ENCODE results near the gene RAB12.
A peak's percentile ranks its signal among the peaks of the same experiment; 100 is the strongest.

Gene RAB12

DNA sequence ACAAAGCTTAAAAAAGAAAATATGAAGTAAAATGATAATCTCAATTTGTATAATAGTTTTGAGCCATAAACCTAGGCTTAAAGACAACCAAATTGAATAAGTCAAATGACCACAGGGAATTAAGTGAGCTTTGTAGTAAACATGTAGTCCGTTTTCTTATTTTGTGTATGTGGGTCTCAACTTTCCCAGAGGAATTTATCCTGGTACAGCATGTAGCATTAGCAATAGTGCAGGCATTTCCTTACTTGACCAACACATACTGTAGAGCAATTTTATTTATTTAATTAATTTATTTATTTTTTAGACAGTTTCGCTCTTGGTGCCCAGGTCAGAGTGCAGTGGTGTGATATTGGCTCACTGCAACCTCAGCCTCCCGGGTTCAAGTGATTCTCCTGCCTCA lies 58.6 kb downstream of the RAB12 start:
- TF ChIP-seq, protein P1, sequence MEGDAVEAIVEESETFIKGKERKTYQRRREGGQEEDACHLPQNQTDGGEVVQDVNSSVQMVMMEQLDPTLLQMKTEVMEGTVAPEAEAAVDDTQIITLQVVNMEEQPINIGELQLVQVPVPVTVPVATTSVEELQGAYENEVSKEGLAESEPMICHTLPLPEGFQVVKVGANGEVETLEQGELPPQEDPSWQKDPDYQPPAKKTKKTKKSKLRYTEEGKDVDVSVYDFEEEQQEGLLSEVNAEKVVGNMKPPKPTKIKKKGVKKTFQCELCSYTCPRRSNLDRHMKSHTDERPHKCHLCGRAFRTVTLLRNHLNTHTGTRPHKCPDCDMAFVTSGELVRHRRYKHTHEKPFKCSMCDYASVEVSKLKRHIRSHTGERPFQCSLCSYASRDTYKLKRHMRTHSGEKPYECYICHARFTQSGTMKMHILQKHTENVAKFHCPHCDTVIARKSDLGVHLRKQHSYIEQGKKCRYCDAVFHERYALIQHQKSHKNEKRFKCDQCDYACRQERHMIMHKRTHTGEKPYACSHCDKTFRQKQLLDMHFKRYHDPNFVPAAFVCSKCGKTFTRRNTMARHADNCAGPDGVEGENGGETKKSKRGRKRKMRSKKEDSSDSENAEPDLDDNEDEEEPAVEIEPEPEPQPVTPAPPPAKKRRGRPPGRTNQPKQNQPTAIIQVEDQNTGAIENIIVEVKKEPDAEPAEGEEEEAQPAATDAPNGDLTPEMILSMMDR (conservative IDR thresholded peaks at IDR 0.05; ENCODE audit: control insufficient read depth, insufficient read depth, low read depth, low read length) = no peak
- peak; percentile 46 for DNase-seq (ENCODE audit: low read depth)

DNA sequence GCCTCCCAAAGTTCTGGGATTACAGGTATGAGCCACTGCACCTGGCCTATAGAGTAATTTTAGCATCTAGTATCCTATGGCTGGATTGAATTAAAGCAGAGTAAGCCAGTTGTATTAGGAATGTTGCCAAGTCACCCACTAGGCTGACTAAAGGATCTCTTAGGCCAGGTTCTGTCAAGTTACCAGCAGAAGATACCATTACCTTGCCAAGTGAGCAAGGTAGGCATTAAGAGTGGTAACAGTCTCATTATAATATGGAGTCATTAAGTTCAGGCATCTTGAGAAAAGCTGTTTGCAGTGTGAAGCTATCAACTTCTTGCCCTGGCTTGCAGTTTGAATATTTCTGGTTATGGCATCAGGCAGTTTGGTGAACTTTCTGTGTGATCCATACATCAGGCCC lies 59.1 kb downstream of the RAB12 start:
- no peak for DNase-seq (ENCODE audit: low read depth)
- TF ChIP-seq, protein P1 (conservative IDR thresholded peaks at IDR 0.05; ENCODE audit: control insufficient read depth, insufficient read depth, low read depth, low read length) = no peak
- H3K4me3 ChIP-seq (ENCODE audit: control insufficient read depth, low read depth, low read length) = no peak overlapping the region

More for the DNA sequence above, 58.6 kb downstream of the RAB12 start:
- H3K4me3 ChIP-seq (ENCODE audit: control insufficient read depth, low read depth, low read length) = no peak overlapping the region

DNA sequence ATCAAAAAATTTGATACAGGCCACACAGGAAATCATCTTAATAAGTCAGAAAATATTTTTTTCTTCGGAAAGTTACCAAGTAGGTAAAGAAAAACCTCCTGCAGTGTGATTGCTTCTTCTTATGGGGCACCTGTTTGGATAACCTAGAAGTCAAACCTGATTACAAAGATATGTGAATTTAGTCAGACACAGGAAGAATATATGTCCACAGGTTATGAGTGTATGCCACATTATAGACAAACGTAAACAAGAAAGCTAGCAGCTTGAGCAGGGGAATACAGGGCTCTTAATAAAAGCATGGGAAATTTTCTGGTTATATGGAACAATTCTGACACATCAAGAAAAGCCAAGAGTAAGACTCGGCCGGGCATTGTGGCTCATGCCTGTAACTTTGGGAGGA lies 60.3 kb downstream of the RAB12 start:
- TF ChIP-seq, protein P1 (conservative IDR thresholded peaks at IDR 0.05; ENCODE audit: control insufficient read depth, insufficient read depth, low read depth, low read length) = no peak
- no peak for DNase-seq (ENCODE audit: low read depth)
- H3K4me3 ChIP-seq (ENCODE audit: control insufficient read depth, low read depth, low read length) = no peak overlapping the region

DNA sequence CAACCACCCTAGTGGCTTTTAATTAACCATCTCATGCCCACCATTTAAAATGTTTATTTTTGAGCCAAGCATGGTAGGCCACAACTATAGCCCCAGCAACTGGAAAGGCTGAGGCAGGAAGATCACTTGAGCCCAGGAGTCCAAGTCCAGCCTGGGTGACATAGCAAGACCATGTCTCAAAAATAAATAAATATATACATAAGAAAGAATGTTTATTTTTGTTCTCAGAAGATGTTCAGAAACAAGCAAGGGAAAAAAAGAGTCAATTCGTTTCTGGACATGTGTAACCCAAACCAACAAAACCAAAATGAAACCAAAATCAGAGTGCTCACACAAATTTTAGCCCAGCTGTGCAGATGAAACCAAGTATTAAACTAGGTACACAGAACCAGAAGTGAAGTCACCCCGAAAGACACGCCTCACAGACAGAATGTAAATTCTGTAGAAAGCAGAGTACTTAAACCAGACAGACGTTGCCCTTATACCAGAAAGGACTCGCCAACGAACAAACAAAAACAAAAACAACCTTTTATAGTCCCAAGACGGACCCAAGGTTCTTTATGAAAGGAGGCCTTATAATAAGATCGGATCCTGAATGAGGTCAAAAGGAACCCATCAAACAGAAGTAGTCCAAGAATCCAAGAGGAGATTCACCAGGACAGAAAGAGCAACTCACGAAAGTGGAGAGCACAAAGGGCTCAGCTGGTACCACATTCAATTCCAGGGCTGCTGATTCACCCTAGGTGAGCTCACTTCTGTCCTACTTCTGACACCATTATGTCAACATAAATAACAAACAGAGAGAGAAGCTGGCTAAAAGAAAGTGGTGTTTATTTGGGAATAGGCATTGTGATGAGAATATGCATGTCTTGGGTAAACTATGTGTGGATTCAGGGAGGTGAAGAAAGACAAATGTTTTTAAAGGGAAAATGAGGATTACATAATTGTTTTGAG lies 64.3 kb downstream of the RAB12 start:
- DNase-seq (ENCODE audit: low read depth) = no peak
- H3K4me3 ChIP-seq (ENCODE audit: control insufficient read depth, low read depth, low read length) = no peak overlapping the region
- TF ChIP-seq, protein P1 (conservative IDR thresholded peaks at IDR 0.05; ENCODE audit: control insufficient read depth, insufficient read depth, low read depth, low read length) = no peak

DNA sequence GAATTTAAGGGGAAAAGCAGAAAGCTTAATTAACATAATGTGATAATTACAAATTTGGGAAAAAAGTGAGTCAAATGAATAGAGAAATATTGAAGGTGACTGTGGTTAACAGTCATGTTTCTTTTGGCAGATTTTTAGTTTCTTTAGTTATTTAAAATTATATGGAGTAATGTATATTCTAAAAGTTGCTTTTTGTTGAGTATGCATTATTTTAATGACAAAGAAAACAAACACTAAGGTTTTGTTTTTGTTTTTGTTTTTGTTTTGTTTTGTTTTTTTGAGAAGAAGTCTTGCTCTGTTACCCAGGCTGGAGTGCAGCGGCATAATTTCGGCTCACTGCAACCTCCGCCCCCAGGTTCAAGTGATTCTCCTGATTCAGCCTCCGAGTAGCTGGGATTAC lies 65.8 kb downstream of the RAB12 start:
- TF ChIP-seq, protein P1 (conservative IDR thresholded peaks at IDR 0.05; ENCODE audit: control insufficient read depth, insufficient read depth, low read depth, low read length) = no peak
- DNase-seq (ENCODE audit: low read depth) = no peak
- H3K4me3 ChIP-seq (ENCODE audit: control insufficient read depth, low read depth, low read length) = no peak overlapping the region

DNA sequence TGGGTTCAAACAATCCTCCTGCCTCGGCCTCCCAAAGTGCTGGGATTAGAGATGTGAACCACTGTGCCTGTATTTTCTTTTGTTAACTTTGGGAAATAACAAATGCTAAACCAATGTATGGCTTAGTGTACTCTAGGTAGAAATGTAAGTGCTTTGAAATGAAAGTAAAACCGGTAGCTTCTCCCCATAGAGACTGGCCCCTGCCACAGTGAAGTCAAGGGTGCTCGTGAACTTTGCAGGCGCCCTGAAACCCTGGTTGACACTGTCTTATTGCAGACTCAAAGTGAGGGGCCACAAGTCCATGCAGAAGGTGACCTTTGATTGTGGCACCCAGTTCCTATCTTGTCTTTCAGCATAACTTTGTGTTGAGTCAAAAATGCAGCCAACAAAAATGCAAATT lies 72.0 kb downstream of the RAB12 start:
- no peak overlapping the region for H3K4me3 ChIP-seq (ENCODE audit: control insufficient read depth, low read depth, low read length)
- DNase-seq (ENCODE audit: low read depth) = no peak
- TF ChIP-seq, protein P1 (conservative IDR thresholded peaks at IDR 0.05; ENCODE audit: control insufficient read depth, insufficient read depth, low read depth, low read length) = no peak
